ENCODE measurements around the gene SAMD13. TPM values are rescaled to one million over a fixed set of nuclear protein-coding genes. Genes with fewer than 3 reads are reported as not detected.

The SAMD13 gene
- total RNA-seq, 1 donor from 2014 or later: 0.92 TPM

DNA sequence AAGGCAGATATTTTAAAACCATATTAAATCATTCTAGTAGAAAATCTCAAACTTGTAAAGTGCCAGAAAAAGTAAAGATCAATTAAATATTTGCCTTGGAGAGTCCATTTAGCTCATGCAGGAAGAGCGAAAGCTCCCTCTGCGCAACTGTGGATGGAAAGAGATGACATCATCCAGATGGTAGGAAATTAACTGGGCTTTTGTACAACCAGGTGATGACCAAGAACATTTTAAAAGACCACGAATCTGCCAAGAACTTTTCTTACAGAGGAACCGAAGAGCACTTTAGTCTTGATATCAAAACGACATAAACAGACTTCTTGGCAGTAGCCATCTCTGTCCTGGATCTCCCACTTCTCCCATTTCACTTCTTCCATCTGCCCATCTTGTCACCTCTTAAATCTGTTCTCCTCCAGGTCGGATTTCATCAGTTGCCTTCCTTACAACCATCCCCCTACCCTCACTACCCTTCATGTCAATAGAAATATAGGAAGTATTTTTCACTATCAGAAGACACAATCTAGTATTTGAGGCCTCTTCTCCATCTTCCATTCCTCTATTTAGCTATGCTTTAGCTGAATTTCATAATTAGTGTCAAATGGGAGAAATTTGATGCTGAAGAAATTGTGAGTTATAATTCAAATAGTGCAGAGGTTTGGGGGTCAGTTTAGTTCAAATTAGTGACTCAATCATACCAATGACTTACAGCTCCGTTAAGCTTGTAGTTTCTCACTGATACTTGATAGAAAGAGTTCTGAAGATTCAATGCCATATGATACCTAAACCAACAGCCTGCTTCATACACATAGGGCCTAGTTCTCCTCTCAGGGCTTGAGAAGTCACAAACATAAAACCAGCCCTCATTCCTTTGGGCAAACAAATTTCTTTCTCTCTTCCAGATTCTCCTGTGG, 74.7 kb downstream of the SAMD13 start:
- Mint-ChIP-seq H3K36me3 (ENCODE audit: low read depth) (no peaks in the 10 kb centered on the region), H3K4me1 (ENCODE audit: low read depth) (peaks cover 6% of the 10 kb centered on the region), H3K27me3 (ENCODE audit: low read depth) (no peaks in the 10 kb centered on the region), H3K27ac (ENCODE audit: unreplicated experiment) (no peak overlapping the region), H3K4me3 (ENCODE audit: unreplicated experiment) (no peak overlapping the region), H3K9me3 (ENCODE audit: low read depth) (no peaks in the 10 kb centered on the region)
- DNase-seq (ENCODE audit: low spot score): no peak
- TF ChIP-seq, protein P1, sequence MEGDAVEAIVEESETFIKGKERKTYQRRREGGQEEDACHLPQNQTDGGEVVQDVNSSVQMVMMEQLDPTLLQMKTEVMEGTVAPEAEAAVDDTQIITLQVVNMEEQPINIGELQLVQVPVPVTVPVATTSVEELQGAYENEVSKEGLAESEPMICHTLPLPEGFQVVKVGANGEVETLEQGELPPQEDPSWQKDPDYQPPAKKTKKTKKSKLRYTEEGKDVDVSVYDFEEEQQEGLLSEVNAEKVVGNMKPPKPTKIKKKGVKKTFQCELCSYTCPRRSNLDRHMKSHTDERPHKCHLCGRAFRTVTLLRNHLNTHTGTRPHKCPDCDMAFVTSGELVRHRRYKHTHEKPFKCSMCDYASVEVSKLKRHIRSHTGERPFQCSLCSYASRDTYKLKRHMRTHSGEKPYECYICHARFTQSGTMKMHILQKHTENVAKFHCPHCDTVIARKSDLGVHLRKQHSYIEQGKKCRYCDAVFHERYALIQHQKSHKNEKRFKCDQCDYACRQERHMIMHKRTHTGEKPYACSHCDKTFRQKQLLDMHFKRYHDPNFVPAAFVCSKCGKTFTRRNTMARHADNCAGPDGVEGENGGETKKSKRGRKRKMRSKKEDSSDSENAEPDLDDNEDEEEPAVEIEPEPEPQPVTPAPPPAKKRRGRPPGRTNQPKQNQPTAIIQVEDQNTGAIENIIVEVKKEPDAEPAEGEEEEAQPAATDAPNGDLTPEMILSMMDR (IDR thresholded peaks at IDR 0.05): no peak

DNA sequence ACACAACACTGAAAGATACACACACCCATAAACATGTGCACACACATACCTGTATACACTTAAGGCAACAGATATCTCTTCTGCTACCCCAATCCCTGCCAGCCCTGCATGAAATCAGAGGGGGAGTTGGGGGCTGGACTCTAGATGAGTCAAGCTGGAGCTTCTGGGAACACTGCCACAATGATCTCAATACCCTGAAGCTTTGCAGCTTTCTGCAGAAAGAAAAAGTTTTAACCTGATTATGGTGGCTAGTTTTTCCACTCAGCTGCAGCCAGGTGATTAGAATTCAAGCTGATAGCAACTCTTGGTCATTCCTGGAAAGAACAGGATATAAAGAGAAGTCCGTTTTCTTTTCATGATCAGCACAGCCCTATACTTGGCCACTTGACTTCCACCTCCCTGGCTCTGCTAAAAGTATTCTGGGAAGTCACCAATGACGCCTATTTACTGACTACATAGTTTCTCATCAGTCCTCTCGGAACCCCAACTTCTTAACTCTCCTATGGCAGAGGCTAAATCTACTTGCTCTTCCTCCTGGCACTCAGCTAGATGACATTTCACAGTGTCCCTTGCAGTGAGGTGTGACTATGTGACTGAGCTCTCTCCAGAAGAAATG, 76.1 kb downstream of the SAMD13 start:
- peaks cover 6% of the 10 kb centered on the region for H3K4me1 Mint-ChIP-seq (ENCODE audit: low read depth)
- no peak for DNase-seq (ENCODE audit: low spot score)
- H3K4me3 Mint-ChIP-seq (ENCODE audit: unreplicated experiment): no peak overlapping the region
- TF ChIP-seq, protein P1 (IDR thresholded peaks at IDR 0.05): no peak
- H3K36me3 Mint-ChIP-seq (ENCODE audit: low read depth): no peaks in the 10 kb centered on the region
- no peaks in the 10 kb centered on the region for H3K27me3 Mint-ChIP-seq (ENCODE audit: low read depth)
- H3K9me3 Mint-ChIP-seq (ENCODE audit: low read depth): no peaks in the 10 kb centered on the region
- H3K27ac Mint-ChIP-seq (ENCODE audit: unreplicated experiment): no peak overlapping the region

DNA sequence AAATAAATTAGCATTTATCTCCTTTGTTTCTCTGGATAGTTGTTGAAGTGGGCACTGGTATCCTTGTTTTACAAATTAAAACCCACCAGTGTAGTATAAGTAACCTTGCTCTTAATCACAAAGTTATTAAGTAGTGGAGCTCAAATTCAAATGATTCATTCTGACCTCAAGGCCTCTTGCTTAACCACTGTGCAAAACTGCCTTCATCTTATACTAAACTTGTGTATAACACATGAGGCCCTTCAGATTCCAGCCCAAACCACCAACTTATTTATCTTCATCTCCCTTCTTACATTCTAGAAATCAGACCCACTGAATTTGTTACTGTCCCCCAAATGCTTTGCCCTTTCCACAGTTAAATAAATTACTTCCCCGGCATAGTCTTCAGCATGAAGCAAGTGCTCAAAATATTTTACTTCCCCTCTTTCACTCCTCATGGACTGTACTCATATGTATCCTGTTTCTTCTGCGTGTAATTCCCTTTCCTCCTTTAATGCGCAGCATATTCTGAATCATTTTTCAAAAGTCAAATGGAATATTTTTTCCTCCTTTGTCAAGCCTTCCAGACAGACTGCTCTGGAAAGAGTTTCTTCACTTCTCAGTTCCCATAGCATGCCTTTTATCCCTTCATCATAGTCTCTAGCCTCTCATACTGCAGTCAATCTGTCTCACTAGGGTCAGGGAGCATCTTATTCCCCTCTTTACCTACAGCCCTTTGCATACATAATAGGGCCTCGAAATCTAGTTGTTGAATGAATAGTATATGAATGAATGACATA, 77.8 kb downstream of the SAMD13 start:
- DNase-seq (ENCODE audit: low spot score): no peak
- Mint-ChIP-seq H3K27me3 (ENCODE audit: low read depth) (no peaks in the 10 kb centered on the region), H3K4me3 (ENCODE audit: unreplicated experiment) (no peak overlapping the region), H3K36me3 (ENCODE audit: low read depth) (no peaks in the 10 kb centered on the region), H3K4me1 (ENCODE audit: low read depth) (peaks cover 6% of the 10 kb centered on the region), H3K27ac (ENCODE audit: unreplicated experiment) (no peak overlapping the region), H3K9me3 (ENCODE audit: low read depth) (no peaks in the 10 kb centered on the region)
- TF ChIP-seq, protein P1 (IDR thresholded peaks at IDR 0.05): no peak

DNA sequence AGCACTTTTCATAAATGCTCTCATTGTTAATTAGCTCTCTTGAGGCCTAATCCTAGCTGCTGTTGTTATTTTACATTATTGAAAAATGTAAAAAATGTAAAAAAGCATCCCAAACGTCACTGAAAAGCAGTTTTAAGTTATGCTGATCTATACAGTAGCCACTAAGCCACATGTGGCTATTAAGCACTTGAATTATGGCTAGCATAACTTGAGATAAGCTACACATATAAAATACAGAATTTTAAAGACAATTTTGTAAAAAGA, 78.3 kb downstream of the SAMD13 start:
- no peak for DNase-seq (ENCODE audit: low spot score)
- no peaks in the 10 kb centered on the region for H3K9me3 Mint-ChIP-seq (ENCODE audit: low read depth)
- no peaks in the 10 kb centered on the region for H3K27me3 Mint-ChIP-seq (ENCODE audit: low read depth)
- peaks cover 6% of the 10 kb centered on the region for H3K4me1 Mint-ChIP-seq (ENCODE audit: low read depth)
- H3K27ac Mint-ChIP-seq (ENCODE audit: unreplicated experiment): no peak overlapping the region
- TF ChIP-seq, protein P1 (IDR thresholded peaks at IDR 0.05): no peak
- H3K4me3 Mint-ChIP-seq (ENCODE audit: unreplicated experiment): no peak overlapping the region
- no peaks in the 10 kb centered on the region for H3K36me3 Mint-ChIP-seq (ENCODE audit: low read depth)

DNA sequence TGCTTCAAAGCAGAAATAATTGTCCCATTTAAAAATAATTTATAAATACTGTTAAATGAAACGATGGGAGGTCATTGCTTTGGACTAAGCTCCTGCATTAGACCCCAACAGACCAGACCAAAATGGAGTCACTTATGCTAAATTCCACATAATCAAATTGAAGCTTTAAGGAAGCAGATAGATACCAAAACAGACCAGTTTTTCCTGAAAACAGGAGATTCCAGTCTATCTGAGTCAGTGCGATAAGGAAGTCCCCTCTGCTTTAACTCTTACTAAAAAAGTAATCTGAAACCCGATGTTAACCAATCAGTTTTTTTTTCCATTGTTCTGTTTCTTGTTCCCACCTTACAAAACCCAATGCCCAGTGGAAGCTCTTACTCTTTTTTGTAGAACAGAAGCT, 80.6 kb downstream of the SAMD13 start:
- no peak for DNase-seq (ENCODE audit: low spot score)
- Mint-ChIP-seq H3K27me3 (ENCODE audit: low read depth) (no peaks in the 10 kb centered on the region), H3K9me3 (ENCODE audit: low read depth) (no peaks in the 10 kb centered on the region), H3K4me1 (ENCODE audit: low read depth) (no peaks in the 10 kb centered on the region), H3K27ac (ENCODE audit: unreplicated experiment) (no peak overlapping the region), H3K36me3 (ENCODE audit: low read depth) (no peaks in the 10 kb centered on the region), H3K4me3 (ENCODE audit: unreplicated experiment) (no peak overlapping the region)
- TF ChIP-seq, protein P1 (IDR thresholded peaks at IDR 0.05): no peak
